PC-9 (cell line): ENCODE measurements around the gene SMIM20. TPM values are rescaled to one million over a fixed set of nuclear protein-coding genes. Genes with fewer than 3 reads are reported as not detected.

ENCODE experiments used
- BruUV-seq: library from RNA; stranded (reverse); fragments of 400-500 nt; replicated peaks from 2 replicates; lab custom pipeline; 2021; lab: Mats Ljungman, UMichigan
- CTCF ChIA-PET: fragments of 300-600 bp; sonication (Branson Sonifier 250); formaldehyde crosslinking; loops from one replicate; lab custom pipeline; 2022; ENCODE audit warnings: antibody characterized with exemption; lab: Charles Lee
- POLR2A ChIA-PET: fragments of 300-600 bp; sonication (Branson Sonifier 250); formaldehyde crosslinking; loops from one replicate; lab custom pipeline; 2022; ENCODE audit warnings: antibody characterized with exemption; ENCODE audit not compliant: unreplicated experiment; lab: Charles Lee
- DNase-seq, 2 experiments: peaks; one replicate each; pipeline versions ENCODE4 v3.0.0 to v3.0.0-alpha.2; 2015 to 2022; ENCODE audit warnings: mixed read lengths in 1 of 2
- H2AFZ ChIP-seq: fragments of 200-600 bp; sonication (generic); 2 replicates; pipeline ENCODE4 v1.8.1; 2017; ENCODE audit warnings: antibody characterized with exemption
- H3F3A ChIP-seq: fragments of 200-600 bp; sonication (generic); 2 replicates; pipeline ENCODE4 v1.8.1; 2017; ENCODE audit warnings: antibody characterized with exemption, mild to moderate bottlenecking, low read depth; ENCODE audit not compliant: insufficient read depth
- H3K27ac ChIP-seq: fragments of 200-600 bp; sonication (generic); 2 replicates; pipeline ENCODE4 v1.6.1; 2016; ENCODE audit warnings: mixed run types
- H3K27me3 ChIP-seq: fragments of 200-600 bp; sonication (generic); 2 replicates; pipeline ENCODE4 v1.6.1; 2016; ENCODE audit warnings: low read depth, mixed run types; ENCODE audit not compliant: insufficient read depth
- H3K36me3 ChIP-seq: fragments of 200-600 bp; sonication (generic); 2 replicates; pipeline ENCODE4 v1.6.1; 2016; ENCODE audit warnings: low read depth, mixed run types
- H3K4me1 ChIP-seq: fragments of 200-600 bp; sonication (generic); replicated peaks from 2 replicates; pipeline ENCODE4 v1.6.1; 2016; ENCODE audit warnings: mixed run types; ENCODE audit not compliant: insufficient read depth
- H3K4me2 ChIP-seq: fragments of 200-600 bp; sonication (generic); 2 replicates; pipeline ENCODE4 v1.6.1; 2017; ENCODE audit warnings: mixed run types
- H3K4me3 ChIP-seq: fragments of 200-600 bp; sonication (generic); 2 replicates; pipeline ENCODE4 v1.6.1; 2016; ENCODE audit warnings: mixed run types
- H3K79me2 ChIP-seq: fragments of 200-600 bp; sonication (generic); 2 replicates; pipeline ENCODE4 v1.6.1; 2017; ENCODE audit warnings: low read depth, mixed run types
- H3K9me2 ChIP-seq: fragments of 200-600 bp; sonication (generic); 2 replicates; pipeline ENCODE4 v1.8.1; 2017; ENCODE audit warnings: mild to moderate bottlenecking; ENCODE audit not compliant: insufficient read depth
- H3K9me3 ChIP-seq: fragments of 200-600 bp; sonication (generic); 2 replicates; pipeline ENCODE4 v1.8.1; 2016; ENCODE audit warnings: low read depth; ENCODE audit not compliant: insufficient read depth
- H4K20me1 ChIP-seq: fragments of 200-600 bp; sonication (generic); 2 replicates; pipeline ENCODE4 v1.8.1; 2017; ENCODE audit not compliant: insufficient read depth
- EZH2 ChIP-seq: fragments of 200-600 bp; sonication (generic); IDR thresholded peaks from 2 replicates; pipeline ENCODE4 v1.8.0; 2017; ENCODE audit warnings: antibody characterized with exemption, low read depth
- intact Hi-C: fragments of 100-400 bp; cut with micrococcal nuclease; formaldehyde crosslinking; loops from one replicate; pipeline ENCODE4 v1.10.0; 2022; ENCODE audit not compliant: unreplicated experiment
- total RNA-seq: library from RNA; stranded (reverse); gene quantifications from 2 replicates; pipeline ENCODE4 v1.2.3, GENCODE V29; 2021
- TF ChIP-seq, protein P1 (sequence below): fragments of 200-600 bp; sonication (generic); conservative IDR thresholded peaks from 2 replicates; pipeline ENCODE4 v1.6.1; 2017; ENCODE audit warnings: mixed run types, antibody characterized with exemption, mild to moderate bottlenecking, moderate library complexity

SMIM20 gene
- total RNA-seq, 1 experiment from 2014 or later, result 44.2 TPM

- no peaks in the 10 kb centered on the region for H3K27me3 ChIP-seq
- TF ChIP-seq, protein P1, sequence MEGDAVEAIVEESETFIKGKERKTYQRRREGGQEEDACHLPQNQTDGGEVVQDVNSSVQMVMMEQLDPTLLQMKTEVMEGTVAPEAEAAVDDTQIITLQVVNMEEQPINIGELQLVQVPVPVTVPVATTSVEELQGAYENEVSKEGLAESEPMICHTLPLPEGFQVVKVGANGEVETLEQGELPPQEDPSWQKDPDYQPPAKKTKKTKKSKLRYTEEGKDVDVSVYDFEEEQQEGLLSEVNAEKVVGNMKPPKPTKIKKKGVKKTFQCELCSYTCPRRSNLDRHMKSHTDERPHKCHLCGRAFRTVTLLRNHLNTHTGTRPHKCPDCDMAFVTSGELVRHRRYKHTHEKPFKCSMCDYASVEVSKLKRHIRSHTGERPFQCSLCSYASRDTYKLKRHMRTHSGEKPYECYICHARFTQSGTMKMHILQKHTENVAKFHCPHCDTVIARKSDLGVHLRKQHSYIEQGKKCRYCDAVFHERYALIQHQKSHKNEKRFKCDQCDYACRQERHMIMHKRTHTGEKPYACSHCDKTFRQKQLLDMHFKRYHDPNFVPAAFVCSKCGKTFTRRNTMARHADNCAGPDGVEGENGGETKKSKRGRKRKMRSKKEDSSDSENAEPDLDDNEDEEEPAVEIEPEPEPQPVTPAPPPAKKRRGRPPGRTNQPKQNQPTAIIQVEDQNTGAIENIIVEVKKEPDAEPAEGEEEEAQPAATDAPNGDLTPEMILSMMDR, result no peak
- TF ChIP-seq EZH2, result no peak
- POLR2A ChIA-PET, result interaction anchor here (0.7 kb wide), 1 partner anchor 88 kb away, joined by 4 read pairs; no protein-coding TSS in a partner anchor
- H3K36me3 ChIP-seq, result no peaks in the 10 kb centered on the region
- CTCF ChIA-PET, result no interaction called here
- H3F3A ChIP-seq, result 0 out of 2 replicates have a peak, but pooled peaks cover 6% of the 10 kb centered on the region
- BruUV-seq, result no TSS peak
- no peaks in the 10 kb centered on the region for H3K9me2 ChIP-seq
- no peaks in the 10 kb centered on the region for H3K4me1 ChIP-seq
- no peak overlapping the region for H3K4me2 ChIP-seq
- H3K4me3 ChIP-seq, result no peak overlapping the region
- H3K27ac ChIP-seq, result no peak overlapping the region
- H4K20me1 ChIP-seq, result no peaks in the 10 kb centered on the region
- no peak overlapping the region for H2AFZ ChIP-seq
- no peaks in the 10 kb centered on the region for H3K9me3 ChIP-seq
- intact Hi-C loops, result no loop called here
- DNase-seq, result no peak
- H3K79me2 ChIP-seq, result no peaks in the 10 kb centered on the region
These were observed 35.2 kb downstream of the SMIM20 start for GRCh38 chr4:25949173-25949748.

GRCh38 chr4:25949994-25950393 is 36.0 kb downstream of the SMIM20 start:
- DNase-seq, result no peak
- Histone ChIP-seq H4K20me1 (no peaks in the 10 kb centered on the region), H3K27me3 (no peaks in the 10 kb centered on the region), H2AFZ (no peak overlapping the region), H3K27ac (no peak overlapping the region), H3K4me1 (no peaks in the 10 kb centered on the region), H3K4me3 (no peak overlapping the region), H3K36me3 (no peaks in the 10 kb centered on the region), H3F3A (0 out of 2 replicates have a peak, but pooled peaks cover 6% of the 10 kb centered on the region), H3K4me2 (no peak overlapping the region), H3K79me2 (no peaks in the 10 kb centered on the region), H3K9me2 (no peaks in the 10 kb centered on the region), H3K9me3 (no peaks in the 10 kb centered on the region)
- intact Hi-C loops, result no loop called here
- TF ChIP-seq EZH2, result no peak
- TF ChIP-seq, protein P1, result no peak
- POLR2A ChIA-PET, result no interaction called here
- no TSS peak for BruUV-seq
- CTCF ChIA-PET, result no interaction called here

GRCh38 chr4:25950461-25951389 is 36.7 kb downstream of the SMIM20 start:
- Histone ChIP-seq H3K9me3 (no peaks in the 10 kb centered on the region), H3K79me2 (no peaks in the 10 kb centered on the region), H2AFZ (no peak overlapping the region), H3K36me3 (no peaks in the 10 kb centered on the region), H3K4me2 (no peak overlapping the region), H3K27ac (no peak overlapping the region), H4K20me1 (no peaks in the 10 kb centered on the region), H3K27me3 (0 out of 2 replicates have a peak, but pooled peaks cover 4% of the 10 kb centered on the region), H3F3A (0 out of 2 replicates have a peak, but pooled peaks cover 6% of the 10 kb centered on the region), H3K4me3 (no peak overlapping the region), H3K9me2 (no peaks in the 10 kb centered on the region), H3K4me1 (no peaks in the 10 kb centered on the region)
- no peak for DNase-seq
- no peak for TF ChIP-seq EZH2
- TF ChIP-seq, protein P1, result no peak
- CTCF ChIA-PET, result no interaction called here
- POLR2A ChIA-PET, result no interaction called here
- no TSS peak for BruUV-seq
- intact Hi-C loops, result no loop called here
